Pancreas (tissue), 10 donors: ENCODE measurements around the gene MRPL49. TPM values are rescaled to one million over a fixed set of nuclear protein-coding genes. Genes with fewer than 3 reads are reported as not detected.

ENCODE experiments used
- ATAC-seq, 4 donors: fragments of 200-7000 bp; cut with Tn5 transposase; one replicate each; pipeline versions ENCODE4 v1.8.0 to v1.9.1; 2020; ENCODE audit warnings: mild to moderate bottlenecking in 4 of 4, moderate library complexity in 4 of 4
- DNase-seq, 6 donors: peaks; one replicate each; pipeline ENCODE4 v3.0.0-alpha.2; 2020
- FAIRE-seq: peaks from 2 replicates; lab custom pipeline; 2012; peaks lifted over from hg19 to GRCh38; lab: Jason Lieb, UNC
- H3K27ac ChIP-seq, 4 donors: fragments of 200-600 bp; sonication (generic); 1 replicate in 3 of 4; 2 replicates in 1 of 4; pipeline versions ENCODE4 v1.5.0 to v1.8.0; 2020
- H3K27me3 ChIP-seq, 4 donors: fragments of 200-600 bp; one replicate each; pipeline ENCODE4 v1.8.0; 2021
- H3K36me3 ChIP-seq, 3 donors: fragments of 200-600 bp; sonication (generic) in 1 of 3; one replicate each; pipeline versions ENCODE4 v1.5.0 to v1.8.0; 2020 to 2021
- H3K4me1 ChIP-seq, 3 donors: fragments of 200-600 bp; one replicate each; pipeline ENCODE4 v1.8.0; 2021
- H3K4me3 ChIP-seq, 4 donors: fragments of 200-600 bp; sonication (generic) in 2 of 4; one replicate each; pipeline versions ENCODE4 v1.5.0 to v1.8.0; 2020 to 2021
- H3K9me3 ChIP-seq, 4 donors: fragments of 200-600 bp; one replicate each; pipeline ENCODE4 v1.8.0; 2021
- WGBS, 2 donors: extraction: QIAGEN DNeasy Blood & Tissue Kit; methylation state at CpG; one replicate each; pipeline ENCODE4 v1.1.7; 2013; 5-methylcytosine and 5-hydroxymethylcytosine counted together
- intact Hi-C, 3 donors: fragments of 100-400 bp; cut with DNase I; formaldehyde crosslinking; loops; one replicate each; pipeline versions ENCODE4 v1.11.1 to v1.14.2; 2022
- polyA plus RNA-seq, 2 donors: library from polyadenylated mRNA; stranded (reverse); fragments of 200-250 nt; gene quantifications; one replicate each; pipeline ENCODE4 v1.2.3, GENCODE V29; 2013
- total RNA-seq, 6 donors: library from RNA; stranded (reverse); fragmentation: NEBNext Ultra II Directional in 4 of 6; extraction: Animal tissue kit (Norgen Biotek cat#: 25700) in 4 of 6; gene quantifications; one replicate each; pipeline versions ENCODE4 v1.2.1 to v1.2.4, GENCODE V29; 2021 to 2023
- TF ChIP-seq, protein P1 (sequence below), 4 donors: fragments of 200-600 bp; sonication (generic) in 3 of 4; IDR thresholded peaks; one replicate each; pipeline versions ENCODE4 v1.5.0 to v1.8.0; 2021; ENCODE audit warnings: antibody characterized with exemption in 4 of 4
- donor health status: healthy with polysubstance abuse.
- donor health status: DM: no; HTN: no; CAD: no; lungs with moderate emphysema.
- donor health status: DM: no; HTN: no; CAD: no.
- donor health status: control.
- donor health status: control.
- donor health status: Bipolar disorder and iron deficiency.
- donor health status: DM: yes; HTN: yes; CAD: no.
- donor health status: DM: no; HTN: no; CAD: no.
- donor health status: DM: no; HTN: no; CAD: no.
- donor health status: DM: yes; HTN: yes; CAD: no.

Gene MRPL49
- total and polyA plus RNA-seq, 8 donors = 10.3 to 31.2 (median 21.4) TPM

DNA sequence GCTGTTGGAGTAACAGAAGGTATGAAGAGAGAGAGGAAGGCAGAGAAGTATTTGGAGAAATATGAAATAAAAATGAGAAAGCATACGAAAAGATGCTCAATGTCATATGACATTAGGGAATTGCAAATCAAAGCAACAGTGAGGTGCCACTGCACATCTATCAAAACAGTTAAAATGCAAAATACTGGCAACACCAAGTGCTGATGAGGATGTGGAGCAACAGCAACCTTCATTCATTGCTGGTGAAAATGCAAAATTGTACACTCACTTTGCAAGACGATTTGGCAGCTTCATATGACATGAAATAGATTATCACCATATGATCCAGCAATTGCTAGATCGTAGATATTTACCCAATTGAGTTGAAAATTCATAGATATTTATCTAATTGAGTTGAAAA is 38.5 kb downstream of the MRPL49 start:
- no peaks in the 10 kb centered on the region for H3K9me3 ChIP-seq
- DNase-seq (no peak), FAIRE-seq (no peak), ATAC-seq (no peak)
- no peaks in the 10 kb centered on the region for H3K36me3 ChIP-seq
- H3K4me1 ChIP-seq = no peaks in the 10 kb centered on the region
- no peaks in the 10 kb centered on the region for H3K27me3 ChIP-seq
- no peak overlapping the region for H3K27ac ChIP-seq
- intact Hi-C loops = no loop called here
- 67 to 75% methylated on average over 3 of the region's 3 CpGs for WGBS, 2 donors
- H3K4me3 ChIP-seq = no peak overlapping the region
- TF ChIP-seq, protein P1, sequence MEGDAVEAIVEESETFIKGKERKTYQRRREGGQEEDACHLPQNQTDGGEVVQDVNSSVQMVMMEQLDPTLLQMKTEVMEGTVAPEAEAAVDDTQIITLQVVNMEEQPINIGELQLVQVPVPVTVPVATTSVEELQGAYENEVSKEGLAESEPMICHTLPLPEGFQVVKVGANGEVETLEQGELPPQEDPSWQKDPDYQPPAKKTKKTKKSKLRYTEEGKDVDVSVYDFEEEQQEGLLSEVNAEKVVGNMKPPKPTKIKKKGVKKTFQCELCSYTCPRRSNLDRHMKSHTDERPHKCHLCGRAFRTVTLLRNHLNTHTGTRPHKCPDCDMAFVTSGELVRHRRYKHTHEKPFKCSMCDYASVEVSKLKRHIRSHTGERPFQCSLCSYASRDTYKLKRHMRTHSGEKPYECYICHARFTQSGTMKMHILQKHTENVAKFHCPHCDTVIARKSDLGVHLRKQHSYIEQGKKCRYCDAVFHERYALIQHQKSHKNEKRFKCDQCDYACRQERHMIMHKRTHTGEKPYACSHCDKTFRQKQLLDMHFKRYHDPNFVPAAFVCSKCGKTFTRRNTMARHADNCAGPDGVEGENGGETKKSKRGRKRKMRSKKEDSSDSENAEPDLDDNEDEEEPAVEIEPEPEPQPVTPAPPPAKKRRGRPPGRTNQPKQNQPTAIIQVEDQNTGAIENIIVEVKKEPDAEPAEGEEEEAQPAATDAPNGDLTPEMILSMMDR (IDR thresholded peaks at IDR 0.05) = no peak

DNA sequence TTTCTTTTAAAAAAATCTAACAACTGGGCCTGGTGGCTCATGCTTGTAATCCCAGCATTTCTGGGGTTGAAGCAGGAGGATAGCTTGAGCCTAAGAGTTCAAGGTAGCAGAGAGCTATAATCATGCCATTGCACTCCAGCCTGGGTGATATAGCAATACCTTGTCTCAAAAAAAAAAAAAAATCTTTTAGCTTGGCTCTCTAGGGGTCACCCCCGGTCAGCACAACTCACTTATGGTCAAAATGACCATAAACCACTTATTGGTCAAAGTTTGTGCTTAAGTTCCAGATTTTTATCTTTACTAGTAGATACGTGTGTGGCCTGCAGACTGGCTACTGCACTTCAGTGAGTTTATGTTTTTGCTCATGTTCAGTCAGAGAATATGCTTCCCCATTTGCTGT is 41.6 kb downstream of the MRPL49 start:
- Histone ChIP-seq H3K27ac (no peak overlapping the region), H3K9me3 (no peaks in the 10 kb centered on the region), H3K27me3 (no peaks in the 10 kb centered on the region), H3K4me3 (no peak overlapping the region), H3K36me3 (no peaks in the 10 kb centered on the region), H3K4me1 (no peaks in the 10 kb centered on the region)
- no peak for FAIRE-seq
- intact Hi-C loops = no loop called here
- DNase-seq = no peak
- no peak for ATAC-seq
- WGBS, 2 donors = 91 to 93% methylated on average over 2 of the region's 2 CpGs
- TF ChIP-seq, protein P1 (IDR thresholded peaks at IDR 0.05) = no peak

DNA sequence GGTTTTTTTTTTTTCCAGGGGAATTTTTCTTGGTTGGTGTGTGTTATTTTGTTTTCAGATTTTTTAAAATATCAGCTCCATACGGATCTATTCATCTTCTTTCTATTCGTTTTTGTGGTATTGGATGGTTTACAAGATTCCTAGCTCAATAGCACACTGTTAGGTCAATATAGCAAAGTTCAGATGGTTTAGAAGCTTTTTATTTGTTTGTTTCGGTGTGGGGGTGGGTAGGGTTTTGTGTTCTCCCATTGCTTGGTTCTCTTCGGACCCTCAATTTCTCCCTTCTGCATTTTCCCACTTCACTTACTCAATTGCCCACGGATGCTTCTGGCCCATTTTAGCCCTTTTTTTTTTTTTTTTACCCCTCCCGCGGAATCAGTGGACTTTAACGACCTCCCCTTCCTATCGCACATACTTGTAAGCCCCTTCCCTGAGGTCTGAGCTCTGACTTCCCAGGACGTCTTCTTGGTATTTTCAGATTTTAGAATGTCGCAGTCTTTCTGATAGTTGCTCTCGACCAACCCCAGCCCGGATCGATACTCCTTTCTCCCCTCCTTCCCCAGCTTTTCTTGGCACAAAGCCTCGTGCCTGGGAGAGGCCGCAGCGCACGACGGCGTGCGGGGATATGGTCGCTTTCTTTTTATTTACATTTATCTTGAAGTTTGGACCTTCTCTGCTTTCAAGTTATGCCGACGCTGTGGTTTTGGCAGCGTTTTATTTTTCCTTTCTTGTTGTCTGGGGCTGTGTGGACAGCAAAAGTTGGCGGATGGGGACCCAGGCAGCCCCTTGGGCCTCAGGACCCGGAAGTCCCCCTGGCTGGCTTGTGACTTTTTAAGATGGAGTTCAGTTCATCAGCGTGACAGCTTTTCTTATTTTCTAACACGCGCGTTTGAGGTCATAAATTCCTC is 43.5 kb downstream of the MRPL49 start:
- Histone ChIP-seq H3K4me3 (peak overlapping the region in 3 of 4 donors; percentile 5 to 21 (median 14)), H3K4me1 (no peaks in the 10 kb centered on the region), H3K36me3 (no peaks in the 10 kb centered on the region), H3K9me3 (no peaks in the 10 kb centered on the region), H3K27ac (peak overlapping the region in 2 of 4 donors; percentile 1 to 33), H3K27me3 (no peaks in the 10 kb centered on the region)
- 25 to 33% methylated on average over 31 of the region's 31 CpGs for WGBS, 2 donors
- TF ChIP-seq, protein P1 (IDR thresholded peaks at IDR 0.05) = no peak
- intact Hi-C loops = no loop called here
- DNase-seq (no peak), ATAC-seq (peak; percentile 44 to 69 (median 65)), FAIRE-seq (no peak)

DNA sequence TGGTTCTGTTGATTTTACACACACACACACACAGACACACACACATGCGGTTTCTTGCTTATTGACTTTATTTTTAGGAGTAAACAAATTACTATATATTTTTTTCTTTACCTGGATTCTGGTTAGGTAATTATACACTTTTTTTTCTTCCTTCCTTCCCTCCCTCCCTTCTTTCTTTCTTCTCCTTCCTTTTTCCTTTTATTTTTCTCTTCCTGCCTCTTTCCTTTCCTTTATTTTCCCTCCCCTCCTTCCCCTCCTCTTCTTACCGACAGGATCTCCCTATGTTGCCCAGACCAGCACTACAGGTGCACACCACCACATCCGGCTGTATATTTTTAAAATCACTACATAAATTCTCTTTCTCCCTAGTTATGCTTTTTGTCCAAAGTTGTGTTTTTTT is 44.8 kb downstream of the MRPL49 start:
- no peaks in the 10 kb centered on the region for H3K36me3 ChIP-seq
- FAIRE-seq (no peak), DNase-seq (no peak), ATAC-seq (no peak)
- WGBS, 2 donors = 68 to 72% methylated on average over 3 of the region's 3 CpGs
- H3K9me3 ChIP-seq = no peaks in the 10 kb centered on the region
- TF ChIP-seq, protein P1 (IDR thresholded peaks at IDR 0.05) = no peak
- intact Hi-C loops = no loop called here
- H3K27ac ChIP-seq = no peak overlapping the region
- H3K4me1 ChIP-seq = no peaks in the 10 kb centered on the region
- no peak overlapping the region for H3K4me3 ChIP-seq
- no peaks in the 10 kb centered on the region for H3K27me3 ChIP-seq

DNA sequence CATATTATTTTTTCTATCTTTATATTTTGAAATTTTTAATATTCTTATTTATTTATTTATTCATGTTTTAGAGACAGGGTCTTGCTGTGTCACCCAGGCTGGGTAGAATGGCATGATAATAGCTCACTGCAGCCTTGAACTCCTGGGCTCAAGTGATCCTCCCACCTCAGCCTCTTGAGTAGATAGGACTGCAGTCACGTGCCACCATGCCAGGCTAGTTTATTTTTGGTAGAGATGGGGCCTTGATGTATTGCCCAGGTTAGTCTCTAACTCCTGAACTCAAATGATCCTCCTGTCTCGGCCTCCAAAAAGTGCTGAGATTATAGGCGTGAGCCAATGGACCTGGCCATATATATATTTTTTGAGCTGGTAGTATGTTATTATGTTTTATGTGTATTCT is 45.5 kb downstream of the MRPL49 start:
- no peaks in the 10 kb centered on the region for H3K27me3 ChIP-seq
- WGBS, 2 donors = 79 to 81% methylated on average over 3 of the region's 3 CpGs
- H3K4me3 ChIP-seq = no peak overlapping the region
- FAIRE-seq (no peak), DNase-seq (no peak), ATAC-seq (no peak)
- H3K4me1 ChIP-seq = no peaks in the 10 kb centered on the region
- intact Hi-C loops = no loop called here
- TF ChIP-seq, protein P1 (IDR thresholded peaks at IDR 0.05) = no peak
- H3K9me3 ChIP-seq = no peaks in the 10 kb centered on the region
- no peaks in the 10 kb centered on the region for H3K36me3 ChIP-seq
- H3K27ac ChIP-seq = no peak overlapping the region
